ENCODE results near the gene ALDOA.

Gene ALDOA

GRCh38 chr16:30084816-30085159 lies 19.2 kb downstream of the ALDOA start:
- H3K4me3 ChIP-seq (ENCODE audit: low read depth, low read length): no peak overlapping the region
- no peak for TF ChIP-seq CTCF (IDR thresholded peaks at IDR 0.05; ENCODE audit: low read depth, low read length, missing control alignments)
- in situ Hi-C loops (cut with HindIII; ENCODE audit: low sequenced_read_pairs): no loop called here
- DNase-seq (ENCODE audit: low read depth): no peak

GRCh38 chr16:30085247-30085646 lies 19.7 kb downstream of the ALDOA start:
- H3K4me3 ChIP-seq (ENCODE audit: low read depth, low read length): no peak overlapping the region
- no peak for DNase-seq (ENCODE audit: low read depth)
- in situ Hi-C loops (cut with HindIII; ENCODE audit: low sequenced_read_pairs): no loop called here
- no peak for TF ChIP-seq CTCF (IDR thresholded peaks at IDR 0.05; ENCODE audit: low read depth, low read length, missing control alignments)

DNA sequence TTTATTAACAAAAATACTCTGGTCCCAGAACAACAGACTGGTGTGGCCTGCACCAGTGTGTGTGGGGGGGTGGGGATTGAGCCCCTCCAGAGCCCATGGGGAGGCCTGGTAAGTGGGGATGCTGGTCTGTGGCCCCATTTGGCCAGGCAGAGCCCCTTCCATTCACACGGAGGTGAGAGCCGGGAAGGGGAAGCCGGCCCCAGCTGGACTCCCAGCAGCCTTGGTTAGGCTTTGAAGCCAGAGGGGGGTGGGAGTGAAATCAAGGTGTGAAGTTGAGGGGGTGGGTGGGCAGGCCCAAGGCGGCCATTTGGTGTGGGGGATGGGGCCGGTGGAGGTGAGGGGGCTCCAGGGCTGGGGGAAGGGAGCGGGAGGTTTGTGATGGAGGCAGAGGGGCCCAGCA lies 20.3 kb downstream of the ALDOA start:
- DNase-seq (ENCODE audit: low read depth): no peak
- TF ChIP-seq CTCF (IDR thresholded peaks at IDR 0.05; ENCODE audit: low read depth, low read length, missing control alignments): no peak
- in situ Hi-C loops (cut with HindIII; ENCODE audit: low sequenced_read_pairs): no loop called here
- no peak overlapping the region for H3K4me3 ChIP-seq (ENCODE audit: low read depth, low read length)

GRCh38 chr16:30086291-30087140 lies 21.0 kb downstream of the ALDOA start:
- TF ChIP-seq CTCF (IDR thresholded peaks at IDR 0.05; ENCODE audit: low read depth, low read length, missing control alignments): no peak
- no peak for DNase-seq (ENCODE audit: low read depth)
- in situ Hi-C loops (cut with HindIII; ENCODE audit: low sequenced_read_pairs): no loop called here
- no peak overlapping the region for H3K4me3 ChIP-seq (ENCODE audit: low read depth, low read length)

DNA sequence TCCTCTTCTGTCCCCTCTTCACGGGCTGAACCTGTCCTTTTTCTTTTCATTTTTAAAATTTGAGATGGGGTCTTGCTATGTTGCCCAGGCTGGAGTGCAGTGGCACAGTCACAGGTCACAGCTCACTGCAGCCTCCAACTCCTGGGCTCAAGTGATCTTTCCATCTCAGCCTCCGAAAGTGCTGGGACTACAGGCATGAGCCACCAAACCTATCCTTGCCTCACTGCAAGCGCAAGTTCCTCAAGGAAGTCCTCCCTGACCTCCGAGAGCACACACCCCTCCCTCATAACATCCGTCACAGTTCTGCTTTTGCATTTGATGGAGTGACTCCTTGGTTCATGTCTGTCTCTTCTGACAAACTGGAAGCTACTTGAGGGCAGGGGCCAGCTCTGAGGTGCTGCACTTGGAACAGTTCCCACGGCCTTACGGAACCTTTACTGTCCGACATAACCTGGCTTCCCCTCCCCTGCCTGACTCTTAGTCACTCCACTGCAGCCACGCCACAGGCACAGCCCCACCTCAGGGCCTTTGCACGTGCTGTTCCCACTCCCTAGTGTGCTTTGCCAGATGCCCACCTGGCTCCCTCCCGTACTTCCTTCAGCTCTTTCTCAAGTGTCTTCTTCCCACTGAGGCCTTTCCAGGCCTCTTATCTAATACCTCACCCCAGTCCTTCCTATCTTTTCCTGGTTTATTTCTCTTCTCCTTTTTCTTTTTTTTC lies 21.8 kb downstream of the ALDOA start:
- no peak for DNase-seq (ENCODE audit: low read depth)
- no peak for TF ChIP-seq CTCF (IDR thresholded peaks at IDR 0.05; ENCODE audit: low read depth, low read length, missing control alignments)
- H3K4me3 ChIP-seq (ENCODE audit: low read depth, low read length): no peak overlapping the region
- in situ Hi-C loops (cut with HindIII; ENCODE audit: low sequenced_read_pairs): no loop called here

- DNase-seq (ENCODE audit: low read depth): no peak
- in situ Hi-C loops (cut with HindIII; ENCODE audit: low sequenced_read_pairs): no loop called here
- H3K4me3 ChIP-seq (ENCODE audit: low read depth, low read length): no peak overlapping the region
- no peak for TF ChIP-seq CTCF (IDR thresholded peaks at IDR 0.05; ENCODE audit: low read depth, low read length, missing control alignments)
Observed at GRCh38 chr16:30088237-30088831, 22.8 kb downstream of the ALDOA start.

Measured in astrocyte of the cerebellum (primary cell).